GM12892 (cell line): ENCODE measurements around the gene INTS3.
"Not testable (repeated sequence)": the region's sequence is repeated elsewhere in the genome, so short reads cannot be mapped to it uniquely, and the experiment has no call there.

Source experiments
- DNase-seq: peaks from one replicate; pipeline ENCODE4 v3.0.0; 2011; ENCODE audit not compliant: insufficient read length
- FAIRE-seq: peaks from 2 replicates; lab custom pipeline; 2011; peaks lifted over from hg19 to GRCh38; lab: Jason Lieb, UNC
- POLR2A ChIP-seq: IDR thresholded peaks from 2 replicates; pipeline ENCODE4 v1.6.1; 2011; ENCODE audit warnings: low read depth, low read length, control low read depth
- POLR2AphosphoS5 ChIP-seq: IDR thresholded peaks from 2 replicates; pipeline ENCODE4 v1.6.1; 2011; ENCODE audit warnings: low read depth, low read length, control low read depth
- TAF1 ChIP-seq: IDR thresholded peaks from 2 replicates; pipeline ENCODE4 v1.6.1; 2011; ENCODE audit warnings: low read depth, mild to moderate bottlenecking, control low read depth, low read length, borderline replicate concordance

The INTS3 gene

DNA sequence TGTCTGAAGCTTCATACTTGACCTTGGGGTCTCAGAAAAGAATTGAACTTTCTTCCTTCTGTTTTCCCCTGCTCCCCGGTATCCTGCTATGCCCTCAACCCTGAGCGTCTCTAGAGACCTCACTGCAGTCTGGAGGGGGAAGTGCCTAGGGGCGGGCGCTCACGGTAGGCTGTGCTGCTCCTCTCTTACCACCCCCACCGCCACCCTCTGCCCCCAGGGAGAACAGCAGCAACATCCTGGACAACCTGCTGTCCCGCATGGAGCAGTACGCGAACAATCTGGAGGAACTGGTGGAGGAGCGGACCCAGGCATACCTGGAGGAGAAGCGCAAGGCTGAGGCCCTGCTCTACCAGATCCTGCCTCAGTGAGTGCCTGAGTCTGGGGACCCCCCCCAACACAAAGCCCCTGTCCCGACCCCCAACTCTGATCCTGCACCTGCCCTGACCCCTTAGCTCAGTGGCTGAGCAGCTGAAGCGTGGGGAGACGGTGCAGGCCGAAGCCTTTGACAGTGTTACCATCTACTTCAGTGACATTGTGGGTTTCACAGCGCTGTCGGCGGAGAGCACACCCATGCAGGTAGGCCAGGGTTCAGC, 39.0 kb upstream of the INTS3 start:
- DNase-seq (peak; percentile 5), FAIRE-seq (no peak)
- TF ChIP-seq POLR2AphosphoS5 (no peak), POLR2A (no peak), TAF1 (no peak)

DNA sequence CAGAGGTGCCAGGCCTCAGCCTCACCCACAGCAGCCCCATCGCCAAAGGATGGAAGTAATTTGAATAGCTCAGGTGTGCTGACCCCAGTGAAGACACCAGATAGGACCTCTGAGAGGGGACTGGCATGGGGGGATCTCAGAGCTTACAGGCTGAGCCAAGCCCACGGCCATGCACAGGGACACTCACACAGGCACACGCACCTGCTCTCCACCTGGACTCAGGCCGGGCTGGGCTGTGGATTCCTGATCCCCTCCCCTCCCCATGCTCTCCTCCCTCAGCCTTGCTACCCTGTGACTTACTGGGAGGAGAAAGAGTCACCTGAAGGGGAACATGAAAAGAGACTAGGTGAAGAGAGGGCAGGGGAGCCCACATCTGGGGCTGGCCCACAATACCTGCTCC, 34.4 kb upstream of the INTS3 start:
- no peak for DNase-seq
- FAIRE-seq: no peak

DNA sequence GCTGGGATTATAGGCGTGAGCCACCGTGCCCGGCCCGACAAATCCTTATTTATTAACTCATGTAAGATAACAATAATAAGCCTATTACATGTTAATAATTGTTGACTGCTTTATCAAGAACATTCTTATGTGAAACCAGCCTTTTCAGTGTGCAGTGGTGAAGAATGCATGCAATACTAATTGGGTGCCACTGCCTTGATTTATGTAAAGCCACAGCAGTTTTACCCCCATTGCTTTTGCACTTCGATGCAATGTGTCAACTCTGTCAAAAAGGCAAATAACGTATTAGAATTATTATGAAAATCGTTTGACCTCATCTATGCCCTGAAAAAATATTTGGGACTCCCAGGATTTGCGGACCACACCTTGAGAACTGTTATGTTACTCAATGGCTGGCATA, 31.1 kb upstream of the INTS3 start:
- TF ChIP-seq TAF1: no peak
- TF ChIP-seq POLR2AphosphoS5: no peak
- no peak for TF ChIP-seq POLR2A
- FAIRE-seq (no peak), DNase-seq (no peak)

More for the DNA sequence above, 34.4 kb upstream of the INTS3 start:
- TF ChIP-seq POLR2A (no peak), POLR2AphosphoS5 (no peak), TAF1 (no peak)

DNA sequence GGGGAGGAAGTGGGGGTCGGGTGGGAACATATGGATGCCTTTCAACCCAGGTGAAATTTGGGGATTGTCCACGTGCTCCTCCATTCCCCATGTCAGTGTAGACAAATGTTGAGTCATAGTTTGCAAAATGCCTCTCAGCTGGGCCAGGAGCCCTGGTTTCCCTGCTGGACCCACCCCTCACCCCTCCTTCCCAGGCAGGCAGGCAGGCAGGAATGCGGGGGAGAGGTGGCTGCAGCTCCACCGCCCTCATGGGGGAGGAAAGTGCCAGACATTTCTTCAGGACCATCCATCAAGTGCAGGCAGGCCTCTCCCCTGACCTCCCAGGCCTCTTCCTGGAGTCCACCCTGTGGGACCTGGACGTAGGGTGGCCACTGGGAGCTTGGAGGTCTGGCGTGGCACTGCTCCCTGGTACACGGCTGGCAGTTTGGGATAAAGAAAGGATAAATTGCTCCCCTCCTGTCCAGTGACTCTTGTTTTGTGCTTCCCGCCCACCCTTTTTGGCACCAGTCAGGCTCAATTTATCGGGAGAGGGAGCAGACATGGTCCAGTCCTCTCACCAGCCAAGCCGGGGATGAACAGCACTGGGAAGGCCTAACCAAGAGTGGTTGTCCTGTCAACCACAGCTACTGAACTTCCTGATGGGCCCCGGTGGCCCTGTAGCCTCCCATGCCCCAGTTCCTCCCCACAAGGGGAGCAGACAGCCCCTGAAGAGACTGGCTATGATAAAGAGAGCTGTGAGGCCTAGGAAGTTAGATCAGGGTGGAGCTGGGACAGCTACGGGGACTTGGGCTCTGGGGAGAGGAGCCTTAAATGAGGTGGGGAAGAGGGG, 30.4 kb upstream of the INTS3 start:
- DNase-seq (peak; percentile 8), FAIRE-seq (no peak)
- TF ChIP-seq POLR2A (no peak), TAF1 (no peak), POLR2AphosphoS5 (no peak)

DNA sequence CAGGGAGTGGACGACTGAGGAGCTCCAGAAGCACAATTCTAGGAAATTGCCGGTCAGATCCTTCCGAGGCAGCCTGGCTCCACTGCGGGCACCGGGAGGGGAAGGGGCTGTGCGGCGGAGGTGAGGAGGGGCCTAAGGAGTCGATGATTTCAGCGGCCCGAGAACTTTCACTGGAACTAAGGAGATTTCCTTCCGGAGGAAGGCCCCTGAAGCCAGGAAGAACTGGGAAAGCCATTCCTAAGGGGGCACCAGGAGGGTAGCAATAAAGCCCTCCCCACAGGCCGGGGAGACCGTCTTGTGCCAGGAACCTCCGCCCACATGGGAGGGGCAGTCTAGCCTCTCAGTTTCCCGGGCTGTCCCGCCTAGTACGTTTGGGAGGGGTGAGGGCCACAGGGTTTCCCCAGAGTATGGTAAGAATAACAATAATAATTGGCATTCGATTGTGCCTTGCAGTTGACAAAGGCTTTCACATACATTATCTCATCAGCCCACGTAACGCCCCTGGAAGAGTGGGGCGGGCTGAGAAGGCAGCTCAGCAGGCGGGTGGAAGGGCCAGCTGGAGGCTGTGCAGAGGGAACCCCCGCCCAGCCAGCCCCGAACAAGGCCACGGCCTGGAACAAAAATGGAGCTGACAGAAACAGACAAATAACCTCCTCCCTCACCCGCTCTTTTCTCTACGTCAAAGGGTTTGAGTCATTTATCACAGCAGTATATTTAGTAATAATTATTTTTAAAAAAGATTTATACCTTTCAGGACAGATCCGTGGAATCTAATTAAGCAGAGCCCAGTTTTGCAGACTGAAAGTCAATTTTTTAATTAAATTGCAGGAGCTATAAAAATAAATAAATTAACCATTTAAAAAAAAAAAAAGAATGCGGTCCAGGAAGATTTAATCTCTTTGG, 29.6 kb upstream of the INTS3 start:
- TF ChIP-seq POLR2A (no peak), TAF1 (no peak), POLR2AphosphoS5 (no peak)
- peak; percentile 61 for FAIRE-seq
- DNase-seq: peak; percentile 33

DNA sequence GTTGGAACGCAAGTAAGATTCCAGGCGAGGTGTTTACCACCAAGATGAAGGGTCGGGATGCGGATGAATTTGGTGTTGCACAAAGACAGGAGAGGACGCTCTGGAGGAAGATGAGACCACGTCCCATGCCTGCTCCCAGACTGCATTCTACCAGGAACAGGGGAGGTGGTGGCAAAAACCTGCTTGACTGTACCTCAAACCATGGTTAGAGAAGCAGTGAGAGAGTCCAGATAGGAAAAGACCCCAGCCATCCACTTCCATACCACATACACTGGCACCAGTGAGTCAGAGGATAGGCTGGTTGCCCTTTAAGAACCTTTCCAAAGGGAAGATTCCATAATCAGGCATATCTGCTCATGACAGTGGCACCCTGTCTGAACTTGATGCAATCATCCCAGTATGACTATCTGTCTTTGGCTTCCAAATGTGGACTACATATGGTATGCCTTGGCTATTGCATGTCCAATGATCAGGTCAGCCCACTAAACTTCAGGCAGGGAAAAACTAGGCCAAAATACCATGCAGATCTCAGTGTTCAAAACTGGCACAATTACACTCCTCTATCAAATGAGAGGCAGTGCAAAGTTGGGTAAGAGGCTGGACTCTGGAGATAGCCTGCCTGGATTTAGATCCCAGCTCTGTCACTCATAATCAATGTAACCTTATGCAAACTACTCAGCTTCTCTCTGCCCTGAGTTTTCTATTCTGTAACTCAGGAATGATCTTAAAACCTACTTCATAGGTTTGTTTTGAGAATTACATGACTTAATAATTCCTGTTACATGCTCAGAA, 28.7 kb upstream of the INTS3 start:
- DNase-seq (no peak), FAIRE-seq (no peak)
- no peak for TF ChIP-seq POLR2AphosphoS5
- no peak for TF ChIP-seq POLR2A
- TF ChIP-seq TAF1: no peak

DNA sequence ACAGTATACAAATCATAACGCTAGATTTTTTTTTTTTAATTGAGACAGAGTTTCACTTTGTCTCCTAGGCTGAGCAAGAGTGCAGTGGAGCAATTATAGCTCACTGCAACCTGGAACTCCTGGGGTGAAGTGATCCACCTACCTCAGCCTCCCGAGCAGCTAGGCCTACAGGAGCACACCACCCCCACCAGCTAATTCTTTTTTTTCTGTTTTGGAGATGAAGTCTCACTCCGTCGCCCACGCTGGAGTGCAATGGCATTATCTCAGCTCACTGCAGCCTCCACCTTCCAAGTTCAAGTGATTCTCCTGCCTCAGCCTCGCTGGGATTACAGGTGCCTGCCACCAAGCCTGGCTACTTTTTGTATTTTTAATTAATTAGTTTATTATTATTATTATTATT, 28.1 kb upstream of the INTS3 start:
- FAIRE-seq (no peak), DNase-seq (no peak)
- TF ChIP-seq TAF1: no peak
- TF ChIP-seq POLR2A: no peak
- no peak for TF ChIP-seq POLR2AphosphoS5

DNA sequence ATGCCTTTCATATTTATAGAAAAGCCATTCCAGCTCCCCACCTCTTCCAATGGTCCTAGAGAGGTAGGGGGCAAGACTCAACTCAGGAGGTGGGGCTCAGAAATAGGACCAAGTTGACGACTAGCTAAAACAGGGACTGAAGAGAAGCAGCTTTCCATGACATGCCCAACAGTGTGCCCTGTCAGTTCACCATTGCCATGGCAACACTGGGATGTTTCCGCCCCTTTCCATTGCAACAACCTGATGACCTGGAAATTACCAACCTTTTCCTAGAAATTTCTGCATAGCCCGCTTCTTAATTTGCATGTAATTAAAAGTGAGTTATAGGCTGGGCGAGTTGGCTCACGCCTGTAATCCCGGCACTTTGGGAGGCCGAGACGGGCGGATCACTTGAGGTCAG, 22.4 kb upstream of the INTS3 start:
- FAIRE-seq (no peak), DNase-seq (no peak)
- TF ChIP-seq TAF1: no peak
- TF ChIP-seq POLR2AphosphoS5: no peak
- no peak for TF ChIP-seq POLR2A

DNA sequence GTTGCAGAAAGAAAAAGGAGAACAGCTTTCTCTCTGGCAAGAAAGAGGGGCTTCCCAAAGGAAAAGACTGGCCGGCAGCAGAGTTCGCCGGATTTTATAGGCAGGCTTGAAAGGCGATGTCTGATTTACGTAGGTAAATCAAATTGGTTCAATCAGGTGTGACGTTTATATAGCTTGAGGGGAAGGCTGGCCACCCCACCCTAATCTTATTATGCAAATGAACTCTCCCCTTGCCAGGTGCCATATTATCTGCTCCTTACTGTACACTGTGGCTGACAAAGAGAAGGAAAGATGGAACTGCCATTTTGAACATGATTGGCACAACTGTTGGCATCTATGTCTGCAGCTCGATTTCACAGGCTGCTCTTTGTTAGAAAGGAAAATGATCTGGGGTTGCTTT, 16.8 kb upstream of the INTS3 start:
- FAIRE-seq (no peak), DNase-seq (no peak)
- TF ChIP-seq POLR2AphosphoS5 (no peak), POLR2A (no peak), TAF1 (no peak)

DNA sequence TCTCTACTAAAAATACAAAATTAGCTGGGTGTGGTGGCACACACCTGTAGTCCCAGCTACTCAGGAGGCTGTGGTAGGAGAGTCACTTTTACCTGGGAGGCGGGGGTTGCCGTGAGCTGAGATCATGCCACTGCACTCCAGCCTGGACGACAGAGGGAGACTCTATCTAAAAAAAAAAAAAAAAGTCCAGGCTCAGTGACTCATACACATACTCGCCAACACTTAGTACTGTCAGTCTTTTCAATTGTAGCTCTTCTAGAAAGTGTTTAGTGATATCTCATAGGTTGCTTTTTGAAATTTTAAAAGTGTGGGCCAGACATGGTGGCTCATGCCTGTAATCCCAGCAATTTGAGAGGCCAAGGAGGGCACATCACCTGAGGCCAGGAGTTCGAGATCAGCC, 11.6 kb upstream of the INTS3 start:
- not testable (repeated sequence) for FAIRE-seq, DNase-seq

DNA sequence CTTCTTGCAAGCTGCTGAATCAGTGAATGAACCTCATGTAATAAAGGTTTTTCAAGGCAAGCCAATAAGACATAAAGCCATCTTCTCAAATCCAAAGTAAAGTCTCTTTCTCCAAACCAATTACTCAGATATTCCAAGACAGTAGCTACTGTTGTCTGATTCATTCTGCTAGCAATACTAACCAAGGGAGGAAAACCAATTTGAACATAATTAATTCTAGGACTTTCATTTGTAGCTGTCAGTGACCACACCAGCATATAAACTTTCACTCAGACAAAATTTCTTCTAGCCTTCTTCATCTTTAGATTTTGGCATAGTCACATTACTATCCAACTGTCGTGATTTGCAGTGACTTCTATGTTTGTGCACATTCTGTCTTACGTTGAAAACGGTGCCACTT, 10.5 kb upstream of the INTS3 start:
- DNase-seq: no peak
- FAIRE-seq: no peak
- no peak for TF ChIP-seq POLR2A
- no peak for TF ChIP-seq POLR2AphosphoS5
- TF ChIP-seq TAF1: no peak
